HG03280 (cell line): ENCODE results near the gene KIAA0825.

ENCODE experiments used
- ATAC-seq: cut with Tn5 transposase; IDR thresholded peaks from one replicate; pipeline ENCODE4 v1.9.1; 2021; ENCODE audit warnings: mild to moderate bottlenecking, moderate library complexity; ENCODE audit not compliant: unreplicated experiment

The KIAA0825 gene

DNA sequence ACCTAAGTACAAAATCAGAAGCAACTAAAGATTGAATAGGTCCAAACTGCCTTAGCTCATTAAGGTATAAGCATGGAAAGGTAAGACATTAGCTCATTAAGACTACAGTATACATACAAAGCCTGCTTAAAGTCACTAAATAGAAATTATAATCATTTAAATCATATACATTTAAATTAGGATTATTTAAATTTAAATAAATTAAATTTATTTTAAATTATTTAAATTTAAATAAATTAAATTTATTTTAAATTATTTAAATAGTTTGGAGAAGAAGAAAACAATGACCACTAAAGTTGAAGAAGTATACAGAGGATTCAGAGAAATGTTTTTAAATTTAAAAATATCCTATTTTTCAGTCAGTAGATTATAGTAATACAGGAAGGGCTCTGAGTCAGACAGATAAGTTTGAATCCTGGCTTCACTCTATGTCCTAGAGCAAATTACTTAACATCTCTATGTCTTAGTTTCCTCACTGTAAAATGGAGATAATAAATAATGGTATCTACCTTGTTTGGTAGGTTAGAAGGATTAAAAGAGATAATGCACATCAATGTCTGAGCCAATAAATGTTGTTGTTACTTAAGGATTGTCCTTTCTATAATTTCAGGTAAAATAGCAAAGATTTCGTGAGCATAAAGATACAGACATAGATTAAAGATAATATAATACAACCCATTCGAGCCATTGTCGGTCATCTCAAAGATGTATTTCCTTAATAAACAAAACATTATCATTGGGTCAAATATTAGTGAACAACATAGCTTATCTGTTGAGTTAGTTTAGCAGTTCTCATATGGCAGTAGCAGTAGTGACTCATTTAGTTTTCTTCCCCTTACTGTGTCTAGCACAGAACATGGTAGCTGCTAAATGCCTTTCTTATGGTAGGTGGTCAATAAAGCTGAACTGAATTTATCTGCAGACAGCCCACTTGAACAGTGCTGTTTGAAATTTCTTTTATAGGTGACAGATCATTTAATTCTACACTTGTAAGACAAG, 100.6 kb downstream of the KIAA0825 start:
- no peak for ATAC-seq

DNA sequence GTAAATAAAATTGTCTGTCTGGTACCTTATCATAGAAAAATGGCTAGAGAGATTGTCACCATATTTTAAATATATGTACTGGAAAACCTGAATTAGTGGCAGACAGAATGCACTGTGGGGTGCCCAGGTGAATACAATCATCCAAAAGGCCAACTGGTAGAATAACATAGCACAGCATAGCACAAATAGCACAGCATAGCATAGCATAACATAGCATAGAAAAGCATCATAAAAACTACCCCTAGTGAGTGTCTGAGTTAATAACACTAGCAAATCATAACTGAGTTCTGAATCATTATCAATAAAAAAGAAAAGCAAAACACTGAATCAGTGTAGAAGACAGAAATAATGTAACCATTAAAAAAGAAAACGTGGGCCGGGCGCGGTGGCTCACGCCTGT, 102.3 kb downstream of the KIAA0825 start:
- no peak for ATAC-seq

DNA sequence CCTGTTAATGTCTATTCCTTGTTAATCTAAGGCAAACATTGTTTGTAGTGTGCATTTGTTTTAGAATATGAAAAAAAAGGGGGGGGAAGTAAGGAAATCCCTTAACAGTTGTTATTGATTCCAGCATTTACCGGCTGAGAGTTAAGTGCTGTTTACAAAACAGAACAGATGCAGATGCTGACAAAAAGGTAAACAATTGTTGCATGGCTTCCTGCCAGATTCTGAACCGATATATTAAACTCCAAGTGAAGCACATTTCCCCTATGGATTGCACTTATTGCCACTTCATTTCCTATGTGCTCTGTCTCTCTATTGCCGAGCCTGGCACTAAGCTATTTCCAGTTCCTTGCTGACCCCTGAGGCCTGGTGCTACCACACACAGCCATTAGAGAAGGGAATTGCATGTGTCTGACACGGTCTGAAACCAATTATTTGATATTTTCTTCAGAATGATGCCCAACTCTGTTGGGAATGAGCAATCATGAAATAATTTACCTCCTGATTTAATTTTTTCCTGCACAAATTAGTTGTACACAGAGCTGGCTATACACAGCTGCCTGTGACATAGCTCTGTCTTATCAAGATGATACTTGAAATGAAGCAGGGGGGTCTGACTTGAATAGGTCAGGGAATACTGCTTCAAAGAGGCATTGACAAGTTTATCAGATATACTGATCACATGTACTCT, 109.8 kb downstream of the KIAA0825 start:
- no peak for ATAC-seq

DNA sequence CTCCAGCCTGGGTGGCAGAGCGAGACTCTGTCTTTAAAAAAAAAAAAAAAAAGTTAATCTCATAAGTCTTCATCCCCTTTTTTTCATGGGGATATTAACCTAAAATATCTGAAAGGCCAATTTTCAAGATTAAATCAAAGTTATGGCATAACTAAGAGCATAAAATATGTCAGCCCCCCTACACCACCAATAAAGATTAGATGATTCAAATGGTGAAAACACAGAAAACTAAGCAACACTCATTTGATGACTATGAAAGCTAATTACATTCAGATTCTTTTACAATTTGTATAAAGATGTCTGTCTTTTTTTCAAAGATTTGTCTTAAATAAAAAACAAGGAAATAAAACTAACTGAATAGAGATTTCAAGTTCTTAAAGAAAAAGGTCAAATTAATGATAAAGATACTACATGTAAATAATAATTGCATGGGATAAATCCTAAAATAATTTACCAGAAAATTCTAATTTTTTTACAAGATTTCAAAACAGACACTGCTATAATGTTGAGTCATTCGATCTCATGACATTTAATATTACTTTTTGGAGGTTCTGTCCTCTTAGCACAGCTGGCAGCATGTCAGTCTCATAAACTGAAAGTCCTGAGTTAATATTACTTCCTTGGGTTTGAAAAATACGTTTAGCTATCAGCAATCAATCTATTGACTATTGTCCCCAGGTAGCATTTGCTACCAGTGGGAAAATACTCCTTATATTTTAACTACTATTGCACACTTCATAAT, 112.9 kb downstream of the KIAA0825 start:
- ATAC-seq = no peak

DNA sequence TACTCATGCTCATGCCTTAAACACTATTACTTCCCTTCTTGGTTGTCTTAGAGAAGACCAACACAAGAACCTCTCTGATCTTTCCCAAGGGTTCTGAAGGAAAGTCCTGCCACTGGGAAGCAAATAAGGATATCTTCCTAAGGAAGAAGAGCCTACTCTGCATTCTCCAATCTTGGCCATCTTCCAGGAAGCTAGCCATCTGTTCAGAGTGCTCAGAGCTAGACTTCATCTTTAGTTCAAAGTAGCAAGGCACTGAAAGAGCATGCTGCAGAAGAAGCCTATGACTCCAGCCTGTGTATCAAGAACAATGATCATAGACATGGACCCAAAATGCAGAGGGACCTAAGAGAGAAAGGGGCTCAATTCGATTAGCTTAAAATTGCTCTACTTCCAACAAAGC, 114.7 kb downstream of the KIAA0825 start:
- no peak for ATAC-seq

DNA sequence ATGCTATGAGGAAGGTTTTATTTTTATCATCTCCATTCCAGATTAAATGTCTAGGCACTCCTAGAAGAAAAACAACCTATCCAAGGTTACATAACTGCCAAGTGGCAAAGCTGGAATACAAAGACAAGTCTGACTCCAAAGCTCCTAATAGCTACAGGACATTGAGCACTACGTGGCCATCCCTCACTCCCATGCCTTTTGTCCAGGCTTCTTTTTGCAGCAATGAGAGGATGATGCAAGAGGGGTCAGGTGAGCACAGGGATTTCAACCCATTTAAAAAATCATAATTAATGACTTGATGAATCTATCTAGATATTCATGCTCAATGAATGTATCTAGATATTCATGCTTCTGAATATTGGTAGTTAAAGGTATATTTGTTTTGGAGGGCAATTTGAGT, 117.0 kb downstream of the KIAA0825 start:
- no peak for ATAC-seq

DNA sequence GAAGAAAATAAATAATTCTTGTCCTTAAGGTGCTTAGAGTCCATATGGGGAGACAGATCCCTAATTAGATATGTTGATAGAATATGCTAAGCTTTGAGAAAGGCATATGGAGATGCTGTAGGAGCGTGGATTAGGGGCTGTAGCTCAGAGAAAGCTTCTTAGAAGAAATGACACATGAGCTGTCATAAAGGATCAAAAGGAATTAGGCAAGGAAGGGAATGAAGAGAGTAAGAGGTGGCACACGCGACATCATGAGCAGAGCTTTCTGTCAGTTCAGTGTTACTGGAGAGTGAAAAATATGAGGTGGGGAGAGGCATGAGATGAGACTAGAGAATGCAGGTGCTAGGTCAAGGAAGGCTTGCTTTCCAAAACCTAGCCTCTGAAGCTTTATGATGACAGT, 118.6 kb downstream of the KIAA0825 start:
- no peak for ATAC-seq

DNA sequence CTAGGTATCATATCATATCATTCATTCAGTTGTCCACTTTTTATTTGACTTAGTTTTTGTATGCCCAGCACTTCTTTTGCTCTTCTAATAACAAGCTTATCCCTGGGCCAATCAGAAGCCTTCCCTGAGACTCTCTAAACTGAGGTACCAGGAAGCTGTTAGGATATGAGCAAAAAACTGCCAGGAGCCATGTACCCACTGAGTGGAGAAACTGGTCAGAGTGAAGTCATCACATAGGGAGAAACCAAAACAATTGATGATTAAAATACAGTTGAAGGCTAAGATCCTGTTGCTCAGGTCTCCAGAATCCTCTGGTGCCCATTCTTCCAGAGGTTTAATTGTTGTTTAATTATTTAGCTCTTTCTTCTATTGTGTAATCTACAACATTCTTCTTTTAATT, 120.2 kb downstream of the KIAA0825 start:
- no peak for ATAC-seq

DNA sequence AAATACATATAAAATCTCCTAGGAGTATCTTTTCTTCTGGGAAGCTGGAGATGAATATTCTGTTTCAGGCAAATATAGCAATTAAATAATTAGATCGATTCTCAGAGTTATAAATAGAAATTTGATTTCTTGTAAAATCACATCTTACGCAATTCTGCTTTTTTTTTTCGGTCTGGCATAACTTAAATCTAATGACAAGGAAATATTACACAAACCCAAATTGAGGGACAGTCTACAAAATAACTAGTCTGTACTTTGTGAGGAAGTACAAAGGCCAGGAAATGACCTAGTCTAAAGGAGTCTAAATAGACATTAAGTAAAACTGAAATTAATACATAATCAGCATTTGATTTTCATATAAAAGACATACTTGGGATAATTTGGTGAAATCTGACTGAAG, 133.3 kb downstream of the KIAA0825 start:
- no peak for ATAC-seq

DNA sequence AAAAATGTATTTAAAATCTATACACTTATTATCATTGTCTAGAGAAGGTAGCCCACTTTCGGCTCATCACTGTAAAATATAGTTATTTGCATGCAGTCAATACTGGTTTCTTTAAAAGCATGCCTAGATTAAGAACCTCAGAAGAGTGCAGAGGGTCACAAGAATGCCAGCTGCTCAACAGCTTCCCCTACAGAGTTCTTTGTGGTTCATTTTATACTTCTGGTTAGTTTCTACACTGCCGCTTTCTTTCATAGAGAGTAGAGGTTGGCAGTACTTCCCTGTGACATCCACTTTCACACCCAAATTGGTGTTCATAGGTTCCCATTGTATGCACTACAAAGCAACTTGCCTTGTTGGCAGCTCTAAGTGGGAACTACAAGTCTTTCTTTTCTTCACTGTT, 137.3 kb downstream of the KIAA0825 start:
- peak; percentile 71 for ATAC-seq

DNA sequence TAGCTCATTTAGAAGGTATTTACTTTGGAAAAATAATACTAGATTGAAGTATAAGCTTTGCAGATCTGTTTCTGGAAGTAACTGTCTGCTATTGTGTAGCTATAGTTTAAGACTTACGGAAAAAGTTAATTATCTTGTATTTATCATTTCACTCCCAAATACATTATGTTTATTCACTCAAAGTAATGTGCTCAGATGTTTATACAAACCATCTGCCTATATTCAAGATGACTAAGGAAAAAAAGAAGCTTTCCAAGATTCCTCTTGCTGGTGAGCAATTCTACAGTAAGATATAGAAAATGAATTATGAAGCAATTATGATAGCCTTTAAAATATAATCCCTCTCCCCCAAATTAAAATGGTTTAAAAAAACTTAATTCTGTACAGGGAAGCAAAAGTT, 137.9 kb downstream of the KIAA0825 start:
- no peak for ATAC-seq

DNA sequence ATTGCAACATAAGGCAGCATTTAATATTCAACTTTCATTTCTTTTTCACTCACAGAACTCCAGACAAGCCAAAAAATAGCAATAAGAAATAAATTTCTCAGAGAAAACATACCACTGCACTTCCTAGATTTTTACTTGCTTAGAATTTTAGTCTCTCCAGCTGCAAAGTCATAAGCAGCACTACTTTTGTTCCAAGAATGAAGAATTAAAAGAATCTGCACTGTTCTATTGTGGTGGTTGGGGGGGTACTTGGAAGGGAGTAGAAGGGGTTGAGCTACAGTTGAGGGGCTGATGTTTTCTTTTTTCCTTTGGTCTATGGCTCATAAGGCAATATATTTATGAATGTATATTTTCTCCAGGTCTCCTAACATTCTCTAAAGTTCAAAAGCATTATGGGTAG, 144.5 kb downstream of the KIAA0825 start:
- no peak for ATAC-seq

DNA sequence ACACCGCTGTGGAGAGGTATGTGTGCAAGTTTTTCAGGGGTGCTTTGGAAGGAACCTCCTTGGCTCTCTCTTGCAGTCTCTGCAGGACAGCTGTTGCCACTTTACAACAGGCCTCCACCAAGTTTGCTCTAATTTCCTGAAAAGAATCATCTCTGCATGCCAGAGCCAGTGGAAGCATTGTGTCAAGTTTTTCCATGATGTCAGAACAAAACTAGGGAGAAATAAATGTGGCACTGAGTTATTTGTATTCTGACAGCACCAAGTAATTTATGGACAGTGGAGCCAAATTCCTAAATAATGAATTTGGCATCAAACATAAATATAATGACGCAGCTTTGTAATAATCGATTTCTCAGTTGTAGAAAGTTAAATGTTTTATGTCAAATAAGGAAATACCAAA, 146.9 kb downstream of the KIAA0825 start:
- ATAC-seq = no peak

DNA sequence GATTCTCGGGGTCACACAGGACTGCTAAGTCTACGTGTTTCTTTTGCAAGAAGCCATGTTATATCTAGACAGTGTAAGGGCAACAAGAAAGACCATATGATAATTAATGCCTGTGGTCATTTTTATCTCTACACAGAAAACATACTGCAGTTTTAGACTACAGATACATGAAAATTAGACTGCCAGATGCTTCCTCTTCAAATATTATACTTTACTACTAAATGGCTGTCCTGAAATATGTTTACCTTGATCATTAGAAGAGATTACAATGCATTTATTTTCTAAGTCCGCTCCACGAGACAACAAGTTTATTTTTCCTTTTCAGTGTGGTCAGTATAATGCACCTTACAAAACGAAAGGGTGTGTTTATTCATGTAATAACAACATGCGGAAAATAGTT, 147.6 kb downstream of the KIAA0825 start:
- no peak for ATAC-seq

DNA sequence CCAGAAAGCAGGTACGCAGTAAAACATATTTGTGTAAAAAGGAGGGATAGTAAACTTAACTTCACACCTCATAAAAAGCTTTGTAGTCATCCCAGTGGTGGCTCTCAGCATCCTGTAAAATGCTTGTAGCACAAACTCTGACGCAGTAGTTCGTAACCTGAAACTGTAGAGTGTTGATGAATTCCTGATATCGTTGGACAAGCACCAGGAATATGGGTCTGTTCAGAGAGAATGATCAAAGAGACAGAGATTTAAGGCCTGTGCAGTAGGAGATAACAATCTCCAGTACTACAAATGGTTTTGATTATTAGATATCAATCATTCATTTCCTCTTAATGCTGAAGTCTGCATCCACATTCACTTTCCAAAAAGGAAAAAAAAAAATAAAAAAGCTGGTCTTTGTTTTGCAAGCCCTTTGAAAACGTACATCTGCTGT, 148.5 kb downstream of the KIAA0825 start:
- ATAC-seq = no peak

DNA sequence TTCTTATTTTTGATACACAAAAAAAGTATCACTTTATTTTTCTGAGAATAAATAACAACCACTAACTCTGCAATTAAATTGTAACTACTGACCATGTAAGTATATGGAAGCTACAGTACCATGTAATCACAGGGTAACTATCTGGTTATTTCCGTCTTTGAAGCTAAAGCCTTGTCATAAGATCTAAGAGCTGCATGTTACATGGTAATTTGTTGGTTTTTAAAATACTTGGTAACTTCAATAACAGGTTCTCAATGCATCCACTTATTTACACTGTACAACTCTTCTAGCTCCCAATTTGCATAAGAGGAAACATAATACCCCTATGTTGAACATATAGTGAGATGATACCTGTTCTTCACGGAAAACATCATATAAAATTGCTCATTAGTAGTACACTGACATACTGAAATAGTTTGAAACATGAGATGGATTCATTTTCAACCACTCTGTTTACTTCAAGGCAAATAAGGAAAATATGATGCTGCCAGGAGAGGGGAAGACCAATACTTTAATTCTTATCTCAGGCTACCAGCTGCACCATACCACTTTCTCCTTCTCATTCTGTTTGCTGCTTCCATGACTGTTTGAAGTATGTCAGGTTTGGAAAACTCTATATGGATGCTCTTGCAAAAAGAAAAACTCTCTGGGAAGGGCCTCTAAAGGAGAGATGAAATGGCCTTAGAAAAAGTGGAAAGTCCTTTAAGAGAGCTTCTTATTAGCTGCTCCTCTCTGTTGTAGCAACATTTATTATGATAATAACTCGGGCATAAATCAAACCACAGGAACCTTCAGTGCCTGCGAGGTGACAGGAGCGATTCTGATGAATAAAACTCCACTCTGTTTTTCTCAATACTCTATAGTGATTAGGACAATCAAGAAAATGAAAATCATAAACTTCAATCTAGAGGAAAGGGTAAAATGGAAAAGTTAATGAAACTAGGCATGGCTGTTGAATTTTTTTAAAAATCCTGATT, 150.2 kb downstream of the KIAA0825 start:
- no peak for ATAC-seq

DNA sequence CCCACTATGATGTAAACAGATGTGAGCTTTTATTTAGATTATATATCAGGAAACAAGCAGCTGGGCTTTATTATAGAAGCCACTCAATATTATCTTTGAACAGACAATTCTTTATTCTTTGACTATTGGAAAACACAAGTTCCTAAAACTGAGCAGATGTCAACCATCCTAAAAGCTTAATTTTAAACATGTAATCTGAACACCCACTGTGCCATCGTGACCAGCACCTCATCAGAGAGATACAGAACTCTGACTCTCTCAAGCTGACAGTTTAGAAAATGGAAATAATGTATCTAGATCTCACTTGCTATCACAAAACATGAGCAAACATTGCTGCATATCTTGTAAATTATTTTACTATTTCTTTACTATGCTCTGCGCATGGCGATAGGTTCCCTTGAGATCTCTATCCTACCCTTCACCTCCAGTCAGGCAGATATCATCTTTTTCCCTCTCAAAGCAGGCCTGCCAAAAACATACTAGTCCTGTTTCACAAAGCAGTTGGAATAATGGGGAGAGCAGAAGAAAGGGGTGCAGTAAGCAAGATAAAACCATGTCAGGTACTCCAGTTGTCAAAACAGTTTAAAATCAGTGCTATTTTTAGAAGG, 151.0 kb downstream of the KIAA0825 start:
- ATAC-seq = no peak

DNA sequence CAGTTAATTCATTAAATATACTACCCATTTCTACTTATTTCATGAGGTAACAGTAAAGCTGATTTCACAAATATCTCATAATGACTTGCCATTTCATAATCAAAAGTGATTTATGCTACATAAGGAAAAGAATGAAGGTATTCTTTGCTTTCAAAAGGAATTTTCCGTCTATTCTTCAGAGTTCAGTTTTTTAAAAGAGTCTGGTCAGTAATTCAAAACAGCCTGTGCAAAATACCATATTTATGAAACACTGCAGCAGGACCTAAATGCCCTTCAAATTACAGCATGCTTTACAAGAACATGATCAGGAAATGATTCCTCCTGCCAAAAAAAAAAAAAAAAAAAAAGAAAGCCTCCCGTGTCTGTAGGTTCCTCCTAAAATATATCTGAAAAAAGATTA, 154.7 kb downstream of the KIAA0825 start:
- no peak for ATAC-seq

DNA sequence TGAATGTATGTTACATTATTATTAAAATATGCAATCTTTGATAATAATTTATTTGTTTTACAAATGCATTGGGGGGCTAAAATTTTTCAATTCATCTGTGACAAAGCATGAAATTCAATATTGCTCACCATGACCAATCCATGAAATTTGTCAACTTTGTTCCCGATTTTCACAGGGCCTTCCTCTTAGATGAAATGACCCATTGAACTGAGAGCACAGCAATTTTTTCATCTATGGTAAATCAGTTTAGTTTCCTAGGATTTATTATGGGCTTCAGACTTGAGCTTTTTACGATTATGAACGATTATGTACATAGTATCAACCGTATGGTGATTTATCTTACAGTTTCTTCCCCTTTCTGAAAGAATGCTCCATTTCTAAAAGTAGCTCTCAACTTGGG, 157.3 kb downstream of the KIAA0825 start:
- no peak for ATAC-seq

DNA sequence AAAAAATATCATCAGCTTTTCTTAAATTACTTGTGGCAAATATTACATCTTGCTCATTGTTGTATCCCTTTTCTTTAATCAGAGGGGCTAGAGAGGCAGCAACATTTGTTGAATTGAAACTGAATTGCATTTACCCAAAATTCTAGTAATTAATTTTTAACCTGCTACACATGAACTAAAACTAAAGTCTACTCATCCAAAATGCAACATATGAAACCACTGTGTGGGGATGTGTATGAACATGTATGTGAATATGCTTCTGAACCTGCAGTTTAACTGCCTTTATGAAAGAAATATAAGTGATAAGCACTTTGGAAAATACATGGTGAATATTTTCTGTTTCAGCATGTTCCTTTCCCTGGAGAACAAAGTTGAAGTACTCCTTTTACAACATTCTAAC, 158.5 kb downstream of the KIAA0825 start:
- ATAC-seq = no peak
